Transverse colon (tissue), 4 donors: ENCODE data around the gene PTPRE. TPM values are rescaled to one million over a fixed set of nuclear protein-coding genes. Genes with fewer than 3 reads are reported as not detected.

Source experiments
- DNase-seq: peaks from one replicate; pipeline ENCODE4 v3.0.0-alpha.2; 2019
- H3K27ac ChIP-seq, 4 donors: fragments of 200-600 bp; sonication (generic); 2 replicates each; pipeline ENCODE4 v1.5.1; 2016 to 2018; ENCODE audit warnings: inconsistent platforms in 4 of 4
- H3K27me3 ChIP-seq: fragments of 200-600 bp; sonication (generic); 2 replicates; pipeline ENCODE4 v1.5.1; 2017; ENCODE audit warnings: inconsistent platforms
- H3K36me3 ChIP-seq, 4 donors: fragments of 200-600 bp; sonication (generic); 2 replicates each; pipeline ENCODE4 v1.5.1; 2017 to 2019; ENCODE audit warnings: inconsistent platforms in 4 of 4
- H3K4me1 ChIP-seq, 4 donors: fragments of 200-600 bp; sonication (generic); 2 replicates each; pipeline ENCODE4 v1.5.1; 2017 to 2020; ENCODE audit warnings: inconsistent platforms in 4 of 4
- H3K4me3 ChIP-seq, 4 donors: fragments of 200-600 bp; sonication (generic); 1 replicate in 1 of 4; 2 replicates in 3 of 4; pipeline versions ENCODE4 v1.5.1 to v1.6.1; 2017 to 2019; ENCODE audit warnings: inconsistent platforms in 4 of 4
- H3K9me3 ChIP-seq, 2 donors: fragments of 200-600 bp; sonication (generic); 2 replicates each; pipeline ENCODE4 v1.5.1; 2017 to 2019; ENCODE audit warnings: inconsistent platforms in 2 of 2
- EP300 ChIP-seq: sonication (generic); formaldehyde crosslinking; IDR thresholded peaks from one replicate; pipeline ENCODE4 v1.6.1; 2017; ENCODE audit warnings: antibody characterized with exemption, low read depth
- POLR2A ChIP-seq: fragments of 450-650 bp; IDR thresholded peaks from one replicate; pipeline ENCODE4 v1.6.1; 2016; ENCODE audit warnings: antibody characterized with exemption, mild to moderate bottlenecking, moderate library complexity
- POLR2AphosphoS5 ChIP-seq, 3 donors: sonication (generic); formaldehyde crosslinking; IDR thresholded peaks; one replicate each; pipeline ENCODE4 v1.6.1; 2016; ENCODE audit warnings: antibody characterized with exemption in 3 of 3
- WGBS, 2 donors: methylation state at CpG; one replicate each; pipeline ENCODE4 v1.1.5; 2018; ENCODE audit warnings: low coverage in 1 of 2; 5-methylcytosine and 5-hydroxymethylcytosine counted together
- in situ Hi-C, 4 donors: fragments of 200-750 bp; cut with MboI; loops; one replicate each; pipeline versions ENCODE4 v1.15.0 to v1.15.1; 2017; ENCODE audit warnings: low sequenced_read_pairs in 3 of 4, low pct_ligation_motif_present in 1 of 4, low pct_unique_long_range_greater_than_20kb in 1 of 4
- intact Hi-C: fragments of 100-400 bp; cut with DNase I; formaldehyde crosslinking; loops from one replicate; pipeline ENCODE4 v1.15.1; 2023; ENCODE audit warnings: low total_unique reads
- total RNA-seq, 4 donors: library from RNA; depleted of rRNA; stranded (reverse); fragments of >200 nt; gene quantifications; one replicate each; pipeline ENCODE4 v1.1.0, GENCODE V29; 2016
- TF ChIP-seq, protein P1 (sequence below), 5 experiments: fragments of 200-600 bp in 3 of 5; fragments of 450-650 bp in 2 of 5; sonication (generic) in 3 of 5; IDR thresholded peaks; 1 replicate in 2 of 5; 2 replicates in 3 of 5; pipeline ENCODE4 v1.5.1; 2016 to 2017; ENCODE audit warnings: antibody characterized with exemption in 5 of 5, inconsistent platforms in 3 of 5, mild to moderate bottlenecking in 2 of 5, moderate library complexity in 1 of 5

Gene PTPRE
- total RNA-seq, 4 donors from 2014 or later = 25.7 to 43.6 (median 26.7) TPM

DNA sequence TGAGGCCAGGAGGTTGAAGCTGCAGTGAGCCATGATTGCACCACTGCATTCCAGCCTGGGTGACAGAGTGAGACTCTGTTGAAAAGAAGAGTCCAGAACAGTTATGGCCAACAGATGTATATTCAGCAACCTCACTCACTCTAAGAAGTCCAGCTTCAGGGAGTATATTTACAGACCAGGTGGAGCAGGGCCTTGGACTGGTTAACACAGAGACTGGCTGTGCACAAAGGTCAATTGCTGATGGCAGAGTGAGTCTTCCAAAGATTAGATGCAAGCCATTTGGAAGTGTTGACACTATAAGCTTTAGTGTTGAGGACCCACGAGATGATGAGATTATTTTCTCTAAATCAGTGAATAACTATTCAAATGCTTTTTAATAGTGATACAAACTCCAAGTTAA lies 39.1 kb upstream of the PTPRE start:
- no peak overlapping the region for H3K27ac ChIP-seq
- intact Hi-C loops (no loop called here), in situ Hi-C loops (no loop called here)
- peaks cover 0 to 5% of the 10 kb centered on the region in 2 donors for H3K9me3 ChIP-seq
- H3K4me1 ChIP-seq = peaks cover 0 to 9% (median 4%) of the 10 kb centered on the region in 4 donors
- H3K4me3 ChIP-seq = no peak overlapping the region
- no peaks in the 10 kb centered on the region for H3K27me3 ChIP-seq
- 52 to 57% methylated on average over 1 of the region's 1 CpG for WGBS, 2 donors
- TF ChIP-seq EP300 (no peak), POLR2AphosphoS5 (IDR thresholded peaks at IDR 0.05) (no peak), POLR2A (no peak)
- TF ChIP-seq, protein P1, sequence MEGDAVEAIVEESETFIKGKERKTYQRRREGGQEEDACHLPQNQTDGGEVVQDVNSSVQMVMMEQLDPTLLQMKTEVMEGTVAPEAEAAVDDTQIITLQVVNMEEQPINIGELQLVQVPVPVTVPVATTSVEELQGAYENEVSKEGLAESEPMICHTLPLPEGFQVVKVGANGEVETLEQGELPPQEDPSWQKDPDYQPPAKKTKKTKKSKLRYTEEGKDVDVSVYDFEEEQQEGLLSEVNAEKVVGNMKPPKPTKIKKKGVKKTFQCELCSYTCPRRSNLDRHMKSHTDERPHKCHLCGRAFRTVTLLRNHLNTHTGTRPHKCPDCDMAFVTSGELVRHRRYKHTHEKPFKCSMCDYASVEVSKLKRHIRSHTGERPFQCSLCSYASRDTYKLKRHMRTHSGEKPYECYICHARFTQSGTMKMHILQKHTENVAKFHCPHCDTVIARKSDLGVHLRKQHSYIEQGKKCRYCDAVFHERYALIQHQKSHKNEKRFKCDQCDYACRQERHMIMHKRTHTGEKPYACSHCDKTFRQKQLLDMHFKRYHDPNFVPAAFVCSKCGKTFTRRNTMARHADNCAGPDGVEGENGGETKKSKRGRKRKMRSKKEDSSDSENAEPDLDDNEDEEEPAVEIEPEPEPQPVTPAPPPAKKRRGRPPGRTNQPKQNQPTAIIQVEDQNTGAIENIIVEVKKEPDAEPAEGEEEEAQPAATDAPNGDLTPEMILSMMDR (IDR thresholded peaks at IDR 0.05) = no peak
- no peak for DNase-seq
- H3K36me3 ChIP-seq = no peaks in the 10 kb centered on the region

DNA sequence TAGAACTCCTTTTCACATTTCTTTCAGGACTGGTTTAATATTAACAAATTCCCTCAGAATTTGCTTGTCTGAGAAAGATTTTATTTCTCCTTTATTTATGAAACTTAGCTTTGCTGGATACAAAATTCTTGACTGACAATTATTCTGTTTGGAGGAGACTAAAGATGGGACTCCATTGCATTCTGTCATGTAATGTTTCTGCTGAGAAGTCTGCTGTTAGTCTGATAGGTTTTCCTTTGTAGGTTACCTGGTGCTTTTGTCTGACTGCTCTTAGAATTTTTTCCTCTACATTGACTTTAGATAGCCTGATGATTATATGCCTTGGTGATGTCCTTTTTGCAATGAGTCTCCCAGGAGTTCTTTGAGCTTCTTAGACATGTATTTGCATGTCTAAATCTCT lies 37.6 kb upstream of the PTPRE start:
- TF ChIP-seq EP300 (no peak), POLR2A (no peak), POLR2AphosphoS5 (IDR thresholded peaks at IDR 0.05) (no peak)
- TF ChIP-seq, protein P1 (IDR thresholded peaks at IDR 0.05) = no peak
- no peaks in the 10 kb centered on the region for H3K36me3 ChIP-seq
- no peak for DNase-seq
- no peak overlapping the region for H3K27ac ChIP-seq
- H3K4me1 ChIP-seq = peaks cover 0 to 19% (median 11%) of the 10 kb centered on the region in 4 donors
- H3K27me3 ChIP-seq = no peaks in the 10 kb centered on the region
- intact Hi-C loops (no loop called here), in situ Hi-C loops (no loop called here)
- H3K4me3 ChIP-seq = no peak overlapping the region
- H3K9me3 ChIP-seq = peaks cover 0 to 5% of the 10 kb centered on the region in 2 donors

DNA sequence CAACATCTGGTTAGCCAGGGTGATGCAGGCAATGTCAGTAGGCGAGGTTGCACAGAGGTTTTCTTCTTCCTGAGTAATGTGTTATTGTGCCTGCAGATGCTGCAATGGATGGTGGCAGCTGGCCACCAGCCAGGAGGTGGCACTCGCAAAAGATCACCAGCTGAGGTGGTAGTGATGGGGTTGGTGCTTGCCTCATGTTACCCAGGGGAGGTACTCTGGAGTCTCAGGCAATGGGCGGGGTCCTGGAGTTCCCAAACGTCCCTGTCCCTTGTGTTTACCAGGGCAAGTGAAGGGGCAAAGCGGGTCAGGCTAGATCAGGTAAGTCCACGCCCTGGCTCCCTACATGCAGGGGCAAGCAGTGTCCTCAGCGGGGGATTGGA lies 35.3 kb upstream of the PTPRE start:
- H3K27me3 ChIP-seq = no peaks in the 10 kb centered on the region
- WGBS, 2 donors = 55% methylated on average over 7 of the region's 7 CpGs; no CpG with 5 or more reads in 1 of the 2 donors
- peaks cover 0 to 5% of the 10 kb centered on the region in 2 donors for H3K9me3 ChIP-seq
- no peak for DNase-seq
- H3K27ac ChIP-seq = no peak overlapping the region
- H3K4me3 ChIP-seq = no peak overlapping the region
- in situ Hi-C loops = no loop called here
- peaks cover 0 to 19% (median 12%) of the 10 kb centered on the region in 4 donors for H3K4me1 ChIP-seq
- intact Hi-C loops = no loop called here
- no peak for TF ChIP-seq POLR2A
- TF ChIP-seq, protein P1 (IDR thresholded peaks at IDR 0.05) = no peak
- TF ChIP-seq EP300 = no peak
- no peak for TF ChIP-seq POLR2AphosphoS5 (IDR thresholded peaks at IDR 0.05)
- no peaks in the 10 kb centered on the region for H3K36me3 ChIP-seq

DNA sequence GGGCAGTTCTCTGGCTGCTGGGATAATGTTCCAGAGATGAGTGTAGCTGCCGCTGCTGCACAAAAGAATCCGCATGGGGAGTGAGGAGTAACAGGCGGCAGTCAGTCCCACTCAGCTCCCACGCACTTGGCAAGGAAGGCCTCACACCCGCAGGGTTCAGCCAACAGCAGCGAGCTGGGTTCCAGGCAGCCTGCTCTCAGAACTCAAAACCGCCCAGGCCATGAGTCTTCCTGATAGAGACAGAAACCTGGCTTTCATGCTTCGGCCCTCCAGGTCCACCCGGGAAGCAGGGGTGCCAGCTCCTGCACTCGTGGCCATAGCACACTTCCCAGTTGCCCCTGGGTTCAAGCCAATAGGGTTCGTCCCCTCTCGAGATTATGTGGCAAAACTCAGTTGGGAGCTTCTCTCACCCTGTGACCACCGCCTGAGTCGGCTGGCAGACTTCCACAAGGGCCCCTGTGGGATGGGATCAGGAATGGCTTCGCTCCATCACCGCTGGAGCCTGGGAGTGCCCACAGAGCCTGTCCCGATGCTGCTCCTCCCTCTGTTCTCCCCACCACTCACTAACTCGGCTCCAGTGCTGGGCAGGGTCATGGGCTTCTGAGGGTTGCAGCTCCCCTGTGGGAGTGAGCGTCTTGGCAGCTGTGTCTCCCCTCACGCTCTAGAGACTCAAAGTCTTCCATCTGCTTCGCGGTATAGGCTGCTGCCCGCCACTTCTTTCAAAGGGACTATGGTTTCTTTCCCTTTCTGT lies 34.7 kb upstream of the PTPRE start:
- Histone ChIP-seq H3K27ac (no peak overlapping the region), H3K36me3 (no peaks in the 10 kb centered on the region), H3K4me1 (peaks cover 0 to 19% (median 12%) of the 10 kb centered on the region in 4 donors), H3K4me3 (no peak overlapping the region), H3K9me3 (peaks cover 0 to 5% of the 10 kb centered on the region in 2 donors), H3K27me3 (no peaks in the 10 kb centered on the region)
- 77% methylated on average over 23 of the region's 23 CpGs; no CpG with 5 or more reads in 1 of the 2 donors for WGBS, 2 donors
- no peak for DNase-seq
- in situ Hi-C loops = no loop called here
- intact Hi-C loops = no loop called here
- TF ChIP-seq EP300 (no peak), POLR2AphosphoS5 (IDR thresholded peaks at IDR 0.05) (no peak), POLR2A (no peak)
- TF ChIP-seq, protein P1 (IDR thresholded peaks at IDR 0.05) = no peak
